DND-41 (cell line): ENCODE results near the gene CACNA1I.

Experiments used
- ATAC-seq: fragments of 200-7000 bp; cut with Tn5 transposase; 3 replicates; pipeline ENCODE4 v1.9.1; 2021; ENCODE audit warnings: low read depth; ENCODE audit not compliant: insufficient read depth
- DNase-seq: peaks from one replicate; pipeline ENCODE4 v3.0.0-alpha.2; 2020
- H2AFZ ChIP-seq: 2 replicates; pipeline ENCODE4 v1.6.0; 2012; ENCODE audit warnings: low read depth, low read length
- H3K27ac ChIP-seq: 2 replicates; pipeline ENCODE4 v1.5.1; 2012; ENCODE audit warnings: low read length, inconsistent platforms
- H3K27me3 ChIP-seq: fragments of 200-600 bp; sonication (generic); 2 replicates; pipeline ENCODE4 v1.6.0; 2012; ENCODE audit warnings: low read length, mild to moderate bottlenecking, inconsistent platforms; ENCODE audit not compliant: insufficient read depth, poor library complexity
- H3K36me3 ChIP-seq: 2 replicates; pipeline ENCODE4 v1.5.1; 2012; ENCODE audit warnings: low read length, inconsistent platforms; ENCODE audit not compliant: insufficient read depth
- H3K4me1 ChIP-seq: 2 replicates; pipeline ENCODE4 v1.5.1; 2012; ENCODE audit warnings: mild to moderate bottlenecking, low read length; ENCODE audit not compliant: insufficient read depth
- H3K4me2 ChIP-seq: 2 replicates; pipeline ENCODE4 v1.6.0; 2012; ENCODE audit warnings: mild to moderate bottlenecking, moderate library complexity, low read length, inconsistent platforms; ENCODE audit not compliant: insufficient read depth
- H3K4me3 ChIP-seq, 2 experiments: fragments of 200-600 bp in 1 of 2; shearing (Covaris generic) in 1 of 2; 2 replicates each; pipeline ENCODE4 v1.5.1; 2012 to 2016; ENCODE audit warnings: inconsistent platforms in 2 of 2, low read length in 2 of 2, mild to moderate bottlenecking in 2 of 2, low read depth in 1 of 2, moderate library complexity in 1 of 2
- H3K79me2 ChIP-seq: 2 replicates; pipeline ENCODE4 v1.6.0; 2012; ENCODE audit warnings: low read length, inconsistent platforms; ENCODE audit not compliant: insufficient read depth
- H3K9ac ChIP-seq: 2 replicates; pipeline ENCODE4 v1.6.0; 2012; ENCODE audit warnings: low read depth, mild to moderate bottlenecking, inconsistent platforms, low read length, moderate library complexity
- H3K9me3 ChIP-seq: 2 replicates; pipeline ENCODE4 v1.5.1; 2012; ENCODE audit warnings: low read length, moderate library complexity, mild to moderate bottlenecking, inconsistent platforms; ENCODE audit not compliant: insufficient read depth, severe bottlenecking
- H4K20me1 ChIP-seq: 2 replicates; pipeline ENCODE4 v1.6.0; 2012; ENCODE audit warnings: low read length; ENCODE audit not compliant: insufficient read depth
- CTCF ChIP-seq: IDR thresholded peaks from 2 replicates; pipeline ENCODE4 v1.5.1; 2012; ENCODE audit warnings: borderline replicate concordance, low read length, moderate library complexity, mild to moderate bottlenecking; ENCODE audit not compliant: poor library complexity, severe bottlenecking; ENCODE audit errors: extremely low read depth
- EZH2 ChIP-seq: IDR thresholded peaks from 3 replicates; pipeline ENCODE4 v1.6.1; 2012; ENCODE audit warnings: borderline replicate concordance, low read depth, mild to moderate bottlenecking, moderate library complexity, low read length, inconsistent platforms; ENCODE audit not compliant: severe bottlenecking

CACNA1I gene

GRCh38 chr22:39553429-39553828 lies 17.1 kb upstream of the CACNA1I start:
- H3K36me3 ChIP-seq: no peaks in the 10 kb centered on the region
- H3K4me3 ChIP-seq: no peak overlapping the region
- no peaks in the 10 kb centered on the region for H3K4me1 ChIP-seq
- TF ChIP-seq CTCF: no peak
- TF ChIP-seq EZH2: no peak
- H3K9me3 ChIP-seq: no peaks in the 10 kb centered on the region
- H3K27ac ChIP-seq: no peak overlapping the region
- DNase-seq (no peak), ATAC-seq (no peak)
- 0 out of 2 replicates have a peak, but pooled peaks cover 2% of the 10 kb centered on the region for H4K20me1 ChIP-seq
- no peak overlapping the region for H3K4me2 ChIP-seq
- peaks cover 13% of the 10 kb centered on the region for H3K27me3 ChIP-seq
- no peaks in the 10 kb centered on the region for H3K79me2 ChIP-seq
- H3K9ac ChIP-seq: no peak overlapping the region
- H2AFZ ChIP-seq: no peak overlapping the region

- Histone ChIP-seq H2AFZ (no peak overlapping the region), H3K4me1 (no peaks in the 10 kb centered on the region), H3K4me3 (no peak overlapping the region), H3K36me3 (no peaks in the 10 kb centered on the region), H3K27me3 (peaks cover 13% of the 10 kb centered on the region), H3K9ac (no peak overlapping the region), H4K20me1 (0 out of 2 replicates have a peak, but pooled peaks cover 2% of the 10 kb centered on the region), H3K4me2 (no peak overlapping the region), H3K9me3 (no peaks in the 10 kb centered on the region), H3K79me2 (no peaks in the 10 kb centered on the region), H3K27ac (no peak overlapping the region)
- ATAC-seq: no peak
- TF ChIP-seq CTCF: no peak
- no peak for TF ChIP-seq EZH2
- DNase-seq: no peak
Observed at GRCh38 chr22:39554151-39554550, 16.4 kb upstream of the CACNA1I start.

- peaks cover 7% of the 10 kb centered on the region for H3K27me3 ChIP-seq
- no peak for DNase-seq
- H3K9me3 ChIP-seq: no peaks in the 10 kb centered on the region
- ATAC-seq: no peak
- TF ChIP-seq CTCF (no peak), EZH2 (no peak)
- no peak overlapping the region for H3K4me2 ChIP-seq
- H2AFZ ChIP-seq: no peak overlapping the region
- H3K27ac ChIP-seq: no peak overlapping the region
- no peaks in the 10 kb centered on the region for H3K36me3 ChIP-seq
- H4K20me1 ChIP-seq: no peaks in the 10 kb centered on the region
- no peak overlapping the region for H3K4me3 ChIP-seq
- H3K79me2 ChIP-seq: no peaks in the 10 kb centered on the region
- no peak overlapping the region for H3K9ac ChIP-seq
- no peaks in the 10 kb centered on the region for H3K4me1 ChIP-seq
Observed at GRCh38 chr22:39556970-39557841, 13.3 kb upstream of the CACNA1I start.
